Mesenchymal stem cell (in vitro differentiated cells and primary cell): ENCODE results near the gene MTMR6.

Experiments
- DNase-seq: peaks from one replicate; pipeline ENCODE4 v3.0.0-alpha.2; 2013
- H2AFZ ChIP-seq: one replicate; pipeline ENCODE4 v1.6.1; 2013; ENCODE audit warnings: low read depth, mild to moderate bottlenecking, control low read depth, inconsistent platforms, low read length, moderate library complexity
- H2AK5ac ChIP-seq: 2 replicates; pipeline ENCODE4 v1.6.1; 2013; ENCODE audit warnings: low read length, moderate library complexity, mild to moderate bottlenecking, inconsistent platforms; ENCODE audit not compliant: severe bottlenecking
- H2BK120ac ChIP-seq: one replicate; pipeline ENCODE4 v1.6.1; 2013; ENCODE audit warnings: low read depth, mild to moderate bottlenecking, inconsistent platforms, low read length, moderate library complexity
- H2BK12ac ChIP-seq, 2 experiments: one replicate each; pipeline ENCODE4 v1.6.1; 2013; ENCODE audit warnings: inconsistent platforms in 2 of 2, low read length in 2 of 2, mild to moderate bottlenecking in 2 of 2, moderate library complexity in 2 of 2, control low read depth in 1 of 2
- H2BK15ac ChIP-seq: one replicate; pipeline ENCODE4 v1.6.1; 2013; ENCODE audit warnings: mild to moderate bottlenecking, low read depth, inconsistent platforms; ENCODE audit not compliant: poor library complexity, severe bottlenecking
- H2BK5ac ChIP-seq: 2 replicates; pipeline ENCODE4 v1.6.1; 2013; ENCODE audit warnings: low read depth, mild to moderate bottlenecking, low read length, control low read depth, inconsistent platforms; ENCODE audit not compliant: poor library complexity, severe bottlenecking
- H3K14ac ChIP-seq, 2 experiments: one replicate each; pipeline ENCODE4 v1.6.1; 2013; ENCODE audit warnings: inconsistent platforms in 2 of 2, low read length in 2 of 2, control low read depth in 1 of 2, mild to moderate bottlenecking in 1 of 2, moderate library complexity in 1 of 2
- H3K18ac ChIP-seq, 2 experiments: one replicate each; pipeline ENCODE4 v1.6.1; 2013; ENCODE audit warnings: inconsistent platforms in 2 of 2, low read length in 2 of 2, control low read depth in 1 of 2, low read depth in 1 of 2, mild to moderate bottlenecking in 1 of 2
- H3K23ac ChIP-seq, 2 experiments: one replicate each; pipeline ENCODE4 v1.6.1; 2013; ENCODE audit warnings: inconsistent platforms in 2 of 2, low read length in 2 of 2, mild to moderate bottlenecking in 2 of 2, moderate library complexity in 2 of 2, control low read depth in 1 of 2
- H3K27ac ChIP-seq: 2 replicates; pipeline ENCODE4 v1.5.1; 2013; ENCODE audit warnings: mild to moderate bottlenecking, moderate library complexity, low read length, control low read depth, inconsistent platforms; ENCODE audit not compliant: poor library complexity, severe bottlenecking
- H3K27me3 ChIP-seq, 2 experiments: 2 replicates each; pipeline versions ENCODE4 v1.6.1 to v1.7.0; 2013; ENCODE audit warnings: low read length in 2 of 2, mild to moderate bottlenecking in 2 of 2, moderate library complexity in 2 of 2, control low read depth in 1 of 2, inconsistent platforms in 1 of 2; ENCODE audit not compliant: control insufficient read depth in 1 of 2, insufficient read depth in 1 of 2
- H3K36me3 ChIP-seq, 2 experiments: 2 replicates each; pipeline versions ENCODE4 v1.6.1 to v1.7.0; 2013; ENCODE audit warnings: low read length in 2 of 2, control low read depth in 1 of 2, inconsistent platforms in 1 of 2, low read depth in 1 of 2, mild to moderate bottlenecking in 1 of 2; ENCODE audit not compliant: insufficient read depth in 2 of 2, control insufficient read depth in 1 of 2
- H3K4ac ChIP-seq, 2 experiments: one replicate each; pipeline ENCODE4 v1.6.1; 2013; ENCODE audit warnings: inconsistent platforms in 2 of 2, low read length in 2 of 2, mild to moderate bottlenecking in 2 of 2, moderate library complexity in 2 of 2, control low read depth in 1 of 2, low read depth in 1 of 2
- H3K4me1 ChIP-seq: 2 replicates; pipeline ENCODE4 v1.6.1; 2013; ENCODE audit warnings: low read depth, low read length, control low read depth; ENCODE audit not compliant: control insufficient read depth, insufficient read depth
- H3K4me2 ChIP-seq: 2 replicates; pipeline ENCODE4 v1.6.1; 2013; ENCODE audit warnings: low read length, mild to moderate bottlenecking, inconsistent platforms; ENCODE audit not compliant: poor library complexity, severe bottlenecking
- H3K4me3 ChIP-seq, 2 experiments: 2 replicates each; pipeline versions ENCODE4 v1.5.1 to v1.7.0; 2013; ENCODE audit warnings: low read length in 2 of 2, mild to moderate bottlenecking in 2 of 2, control low read depth in 1 of 2, low read depth in 1 of 2; ENCODE audit not compliant: insufficient read depth in 1 of 2
- H3K79me1 ChIP-seq: replicated peaks from 2 replicates; pipeline ENCODE4 v1.6.1; 2013; ENCODE audit warnings: mild to moderate bottlenecking, control low read depth, low read length, inconsistent platforms; ENCODE audit not compliant: poor library complexity, severe bottlenecking
- H3K9ac ChIP-seq: 2 replicates; pipeline ENCODE4 v1.7.0; 2013; ENCODE audit warnings: mild to moderate bottlenecking, low read length, moderate library complexity
- H3K9me3 ChIP-seq: 2 replicates; pipeline ENCODE4 v1.7.0; 2013; ENCODE audit warnings: mild to moderate bottlenecking, low read length; ENCODE audit not compliant: control insufficient read depth
- H4K8ac ChIP-seq: one replicate; pipeline ENCODE4 v1.6.1; 2013; ENCODE audit warnings: inconsistent platforms, mild to moderate bottlenecking, low read length, moderate library complexity
- H4K91ac ChIP-seq: one replicate; pipeline ENCODE4 v1.6.1; 2013; ENCODE audit warnings: mild to moderate bottlenecking, low read length, inconsistent platforms
- WGBS: methylation state at CpG from one replicate; pipeline ENCODE4 v1.1.7; 2013; ENCODE audit warnings: mixed read lengths; 5-methylcytosine and 5-hydroxymethylcytosine counted together

Gene MTMR6

DNA sequence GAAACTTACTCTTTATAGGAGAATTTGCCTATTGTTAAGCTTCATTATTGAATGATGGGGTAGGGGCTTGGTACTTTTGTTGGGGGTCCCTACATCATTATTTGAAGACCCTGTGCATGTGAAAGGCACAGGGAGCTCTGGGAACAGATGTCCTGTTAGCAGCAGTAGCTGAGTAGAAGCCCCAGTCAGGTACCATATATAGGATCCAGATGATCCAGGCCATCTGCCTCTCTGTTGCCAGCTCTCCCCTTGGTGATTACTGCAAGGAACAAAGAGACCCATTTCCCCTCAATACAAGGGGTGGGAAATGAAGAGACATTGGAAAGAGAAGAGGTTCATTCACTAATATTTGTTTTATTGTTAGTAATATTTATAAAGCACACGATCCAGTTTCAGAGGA is 4.4 kb upstream of the MTMR6 start:
- Histone ChIP-seq H2BK120ac (no peak overlapping the region), H2BK5ac (no peak overlapping the region), H3K4me2 (no peak overlapping the region), H3K9me3 (no peaks in the 10 kb centered on the region), H4K91ac (no peak overlapping the region), H3K4me3 (no peak overlapping the region), H4K8ac (no peak overlapping the region), H3K4me1 (peaks cover 2% of the 10 kb centered on the region), H3K4ac (no peak overlapping the region), H3K23ac (no peak overlapping the region), H3K14ac (no peak overlapping the region), H2BK15ac (no peak overlapping the region), H3K9ac (no peak overlapping the region), H2BK12ac (no peak overlapping the region), H3K79me1 (no peaks in the 10 kb centered on the region), H3K27ac (peak overlapping the region; percentile 20), H2AK5ac (no peak overlapping the region), H3K36me3 (no peaks in the 10 kb centered on the region), H2AFZ (no peak overlapping the region), H3K18ac (no peak overlapping the region), H3K27me3 (peaks cover 12 to 18% of the 10 kb centered on the region in 2 experiments)
- WGBS, result 95% methylated on average over 1 of the region's 1 CpG
- no peak for DNase-seq

DNA sequence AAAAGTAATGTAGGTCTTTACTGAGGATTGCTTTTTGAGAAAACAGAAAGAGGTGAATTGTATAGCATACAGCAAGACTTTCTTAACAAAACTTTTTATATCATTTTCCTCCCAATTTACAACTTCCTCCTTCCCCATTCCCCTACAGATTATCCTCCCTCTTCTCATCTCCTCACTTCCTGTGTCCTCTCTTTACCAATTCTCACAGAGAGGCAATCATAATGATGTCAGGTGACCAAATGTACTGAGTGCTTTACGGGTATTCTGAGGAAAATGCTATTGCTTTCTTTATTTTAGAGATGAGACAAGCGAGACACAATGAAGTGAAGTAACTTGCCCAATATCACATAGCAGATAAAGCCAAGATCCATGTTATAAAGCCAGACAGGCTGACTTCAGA is 1.7 kb upstream of the MTMR6 start:
- no peaks in the 10 kb centered on the region for H3K27me3 ChIP-seq
- 73% methylated on average over 2 of the region's 2 CpGs for WGBS
- H2BK12ac ChIP-seq, result no peak overlapping the region
- no peak for DNase-seq
- no peak overlapping the region for H2BK5ac ChIP-seq
- no peak overlapping the region for H2AK5ac ChIP-seq
- H4K91ac ChIP-seq, result no peak overlapping the region
- H3K27ac ChIP-seq, result no peak overlapping the region
- no peak overlapping the region for H3K23ac ChIP-seq
- H4K8ac ChIP-seq, result no peak overlapping the region
- no peak overlapping the region for H2BK15ac ChIP-seq
- H3K79me1 ChIP-seq, result no peaks in the 10 kb centered on the region
- H3K4me1 ChIP-seq, result peaks cover 2% of the 10 kb centered on the region
- no peaks in the 10 kb centered on the region for H3K36me3 ChIP-seq
- no peak overlapping the region for H3K4ac ChIP-seq
- no peak overlapping the region for H3K14ac ChIP-seq
- H3K18ac ChIP-seq, result no peak overlapping the region
- H3K4me3 ChIP-seq, result no peak overlapping the region
- no peak overlapping the region for H3K9ac ChIP-seq
- no peak overlapping the region for H2AFZ ChIP-seq
- H3K4me2 ChIP-seq, result no peak overlapping the region
- no peaks in the 10 kb centered on the region for H3K9me3 ChIP-seq
- H2BK120ac ChIP-seq, result no peak overlapping the region

DNA sequence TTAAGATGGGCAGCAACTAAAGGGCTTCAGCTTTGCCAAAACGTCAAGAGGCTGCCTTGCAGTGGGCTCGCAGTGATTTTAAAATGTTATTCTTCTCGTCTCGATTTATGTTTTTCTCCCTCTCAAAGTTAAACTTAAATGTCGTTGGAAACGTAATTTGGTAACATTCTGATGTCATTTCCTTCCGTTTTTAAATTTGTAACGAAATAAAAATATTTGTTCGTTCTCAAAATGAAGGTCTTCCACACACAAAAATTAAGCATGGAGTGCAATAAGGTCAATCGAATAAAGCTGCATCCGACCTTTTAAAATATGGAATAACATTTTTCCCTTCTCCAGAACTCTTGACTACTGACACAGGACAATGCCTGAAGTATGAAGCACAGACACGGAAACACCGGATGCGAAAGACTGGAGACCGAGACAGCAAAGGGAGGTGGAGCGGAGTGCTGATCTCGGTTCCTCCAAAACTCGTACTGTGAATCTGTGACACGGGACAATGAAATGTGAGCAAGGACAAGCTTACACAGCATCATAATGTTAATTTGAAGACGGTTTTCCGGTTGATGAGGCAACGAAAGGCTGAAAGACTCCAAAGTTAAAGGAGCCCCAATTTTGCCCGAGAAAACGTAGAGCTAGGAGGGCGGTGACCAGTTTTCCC is 850 bp downstream of the MTMR6 start:
- H3K4me2 ChIP-seq, result peak overlapping the region; percentile 76
- no peak overlapping the region for H2AK5ac ChIP-seq
- no peak overlapping the region for H2BK5ac ChIP-seq
- H3K4me1 ChIP-seq, result no peaks in the 10 kb centered on the region
- H3K27ac ChIP-seq, result peak overlapping the region; percentile 69
- peak overlapping the region; percentile 10 for H4K8ac ChIP-seq
- no peak overlapping the region for H3K23ac ChIP-seq
- peak overlapping the region; percentile 96 for H2BK15ac ChIP-seq
- peaks cover 1% of the 10 kb centered on the region for H3K79me1 ChIP-seq
- H2BK12ac ChIP-seq, result no peak overlapping the region
- H2AFZ ChIP-seq, result peak overlapping the region; percentile 99
- H2BK120ac ChIP-seq, result peak overlapping the region; percentile 39
- no peak overlapping the region for H3K14ac ChIP-seq
- peaks cover 0 to 8% of the 10 kb centered on the region in 2 experiments for H3K36me3 ChIP-seq
- H4K91ac ChIP-seq, result no peak overlapping the region
- H3K9me3 ChIP-seq, result no peaks in the 10 kb centered on the region
- peak overlapping the region; percentile 89 to 95 for H3K4me3 ChIP-seq
- H3K9ac ChIP-seq, result peak overlapping the region; percentile 98
- no peaks in the 10 kb centered on the region for H3K27me3 ChIP-seq
- H3K18ac ChIP-seq, result peak overlapping the region; percentile 23 to 97
- peak overlapping the region; percentile 71 to 94 for H3K4ac ChIP-seq
- 9% methylated on average over 20 of the region's 25 CpGs for WGBS
- peak; percentile 76 for DNase-seq

DNA sequence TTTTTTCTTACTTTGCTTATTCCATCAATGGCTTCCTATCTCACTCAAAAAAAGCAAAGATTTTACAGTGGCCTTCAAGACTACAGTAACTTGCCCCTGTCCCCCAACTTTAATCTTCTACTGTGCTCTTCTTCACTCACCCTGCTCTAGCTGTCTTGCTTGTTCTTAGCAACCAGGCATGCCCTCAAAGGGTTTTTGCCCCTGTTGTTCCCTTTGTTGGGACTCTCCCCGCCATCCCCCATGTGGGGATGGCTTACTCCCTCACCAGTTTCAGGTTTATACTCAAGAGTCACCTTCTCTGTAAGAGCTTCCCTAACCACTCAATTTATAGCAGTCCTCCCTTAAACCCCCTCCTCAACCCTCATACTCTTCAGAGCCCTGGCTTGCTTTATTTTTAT is 5.4 kb downstream of the MTMR6 start:
- no peak overlapping the region for H3K9ac ChIP-seq
- H2BK15ac ChIP-seq, result no peak overlapping the region
- H3K18ac ChIP-seq, result no peak overlapping the region
- no peak overlapping the region for H4K8ac ChIP-seq
- no peak overlapping the region for H3K4ac ChIP-seq
- H2BK5ac ChIP-seq, result no peak overlapping the region
- no peak overlapping the region for H2AK5ac ChIP-seq
- no peak overlapping the region for H2BK12ac ChIP-seq
- H3K4me3 ChIP-seq, result no peak overlapping the region
- 100% methylated on average over 1 of the region's 1 CpG for WGBS
- H3K27ac ChIP-seq, result no peak overlapping the region
- no peak for DNase-seq
- H3K36me3 ChIP-seq, result peaks cover 0 to 8% of the 10 kb centered on the region in 2 experiments
- H3K4me1 ChIP-seq, result no peaks in the 10 kb centered on the region
- no peaks in the 10 kb centered on the region for H3K9me3 ChIP-seq
- no peak overlapping the region for H2BK120ac ChIP-seq
- H3K79me1 ChIP-seq, result peaks cover 5% of the 10 kb centered on the region
- H2AFZ ChIP-seq, result no peak overlapping the region
- H3K14ac ChIP-seq, result no peak overlapping the region
- H4K91ac ChIP-seq, result no peak overlapping the region
- no peaks in the 10 kb centered on the region for H3K27me3 ChIP-seq
- no peak overlapping the region for H3K4me2 ChIP-seq
- no peak overlapping the region for H3K23ac ChIP-seq
